AG09309 (cell line): ENCODE results near the gene APBA2.

Experiments
- DNase-seq: peaks from one replicate; pipeline ENCODE4 v3.0.0-alpha.2; 2010; ENCODE audit warnings: low read depth
- H3K4me3 ChIP-seq: 2 replicates; pipeline ENCODE4 v1.5.1; 2011; ENCODE audit warnings: mild to moderate bottlenecking, low read depth, low read length, moderate library complexity; ENCODE audit not compliant: control insufficient read depth
- CTCF ChIP-seq: IDR thresholded peaks from 2 replicates; pipeline ENCODE4 v1.5.1; 2011; ENCODE audit warnings: mild to moderate bottlenecking, low read depth, low read length, inconsistent platforms; ENCODE audit not compliant: insufficient read depth, control insufficient read depth; ENCODE audit errors: missing control alignments

Gene APBA2

DNA sequence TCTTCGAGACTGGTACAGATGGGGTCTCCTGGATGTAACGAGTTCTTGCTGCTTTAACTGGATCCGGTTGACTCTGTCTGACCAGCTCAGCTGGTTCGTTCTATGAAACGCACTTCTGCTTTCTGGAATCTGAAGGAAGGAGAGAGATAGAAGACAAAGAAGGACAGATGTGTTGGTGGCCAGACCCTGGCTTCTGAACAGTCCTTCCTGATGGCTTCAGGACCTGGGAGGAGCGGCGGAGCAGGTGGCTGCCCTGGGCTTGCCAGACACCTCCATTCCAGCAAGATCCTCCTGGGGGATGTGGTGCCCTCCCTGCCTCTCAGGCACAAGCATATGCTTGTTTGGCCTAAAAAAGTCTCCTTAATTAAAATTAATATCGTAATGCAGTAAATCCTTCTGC, 99.9 kb downstream of the APBA2 start:
- DNase-seq = no peak
- no peak overlapping the region for H3K4me3 ChIP-seq
- TF ChIP-seq CTCF = no peak

DNA sequence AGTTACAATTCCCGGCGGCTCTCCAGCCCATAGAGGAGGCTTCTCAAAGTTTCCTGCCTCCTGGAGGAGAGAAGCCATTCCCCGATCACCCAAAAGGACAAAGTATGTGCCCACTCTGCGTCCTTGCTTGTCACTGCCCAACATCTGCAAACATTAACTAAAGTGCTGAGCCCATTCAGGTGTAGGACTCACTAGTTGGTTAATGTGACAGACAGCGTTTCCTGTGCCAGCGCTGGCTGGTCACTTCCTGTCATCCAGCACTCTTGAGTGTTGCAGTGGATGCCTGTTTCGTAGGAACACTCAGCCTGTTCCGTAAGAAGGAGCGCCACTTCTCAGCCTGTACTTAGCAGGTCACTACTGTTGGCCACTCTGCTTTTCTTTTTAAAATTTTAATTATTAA, 100.3 kb downstream of the APBA2 start:
- H3K4me3 ChIP-seq = no peak overlapping the region
- no peak for DNase-seq
- no peak for TF ChIP-seq CTCF

GRCh38 chr15:28986726-28987125, 101.0 kb downstream of the APBA2 start:
- no peak overlapping the region for H3K4me3 ChIP-seq
- TF ChIP-seq CTCF = no peak
- no peak for DNase-seq

- H3K4me3 ChIP-seq = no peak overlapping the region
- TF ChIP-seq CTCF = no peak
- DNase-seq = no peak
These were observed 101.6 kb downstream of the APBA2 start for GRCh38 chr15:28987337-28987736.

DNA sequence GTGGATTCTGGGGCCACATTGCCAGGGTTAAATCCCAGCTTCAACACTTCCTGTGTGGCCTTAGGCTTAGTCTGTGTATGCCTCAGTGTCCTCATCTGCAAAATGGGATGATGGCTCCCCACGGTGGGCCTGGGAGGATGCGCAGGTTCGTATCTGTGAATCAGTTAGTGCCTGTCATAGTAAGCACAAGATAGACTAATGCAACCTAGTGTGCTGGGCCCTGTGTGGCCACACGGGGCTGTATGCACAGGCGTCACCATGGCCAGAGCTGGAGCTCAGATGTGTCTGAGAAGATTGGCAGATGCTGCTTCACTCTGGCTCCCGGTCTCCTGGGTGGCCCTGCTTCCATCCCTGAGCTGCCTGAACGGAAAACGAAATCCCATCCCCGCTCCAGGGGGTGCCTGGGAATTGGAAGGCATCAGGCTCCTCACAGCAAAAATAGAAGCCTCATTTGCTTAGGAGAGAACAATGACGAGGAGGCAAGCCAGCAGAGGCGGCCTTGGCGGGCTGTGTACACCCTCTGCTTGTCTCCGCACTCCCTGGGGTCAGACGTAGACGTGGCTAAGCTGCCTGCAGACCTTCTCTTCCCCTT, 103.6 kb downstream of the APBA2 start:
- no peak for DNase-seq
- H3K4me3 ChIP-seq = no peak overlapping the region
- peak; percentile 19 for TF ChIP-seq CTCF

- H3K4me3 ChIP-seq = no peak overlapping the region
- DNase-seq = no peak
- TF ChIP-seq CTCF = no peak
These were observed 104.1 kb downstream of the APBA2 start for GRCh38 chr15:28989896-28990295.

- no peak for DNase-seq
- H3K4me3 ChIP-seq = no peak overlapping the region
- TF ChIP-seq CTCF = no peak
These were observed 104.6 kb downstream of the APBA2 start for GRCh38 chr15:28990390-28990789.
